Osteocyte (in vitro differentiated cells): ENCODE results near the gene CDK6. TPM values are rescaled to one million over a fixed set of nuclear protein-coding genes. Genes with fewer than 3 reads are reported as not detected.
"Not testable (repeated sequence)": the region's sequence is repeated elsewhere in the genome, so short reads cannot be mapped to it uniquely, and the experiment has no call there.

ENCODE experiments used
- DNase-seq: peaks from one replicate; pipeline ENCODE4 v3.0.0; 2021; ENCODE audit warnings: mixed read lengths; ENCODE audit not compliant: unreplicated experiment; ENCODE audit errors: extremely low spot score
- H3K27ac Mint-ChIP-seq: one replicate; pipeline ENCODE4 v1.8.0; 2021; ENCODE audit warnings: mild to moderate bottlenecking, mixed read lengths; ENCODE audit not compliant: unreplicated experiment
- H3K27me3 Mint-ChIP-seq: one replicate; pipeline ENCODE4 v1.8.0; 2021; ENCODE audit warnings: mixed read lengths; ENCODE audit not compliant: unreplicated experiment
- H3K36me3 Mint-ChIP-seq: one replicate; pipeline ENCODE4 v1.8.0; 2021; ENCODE audit warnings: mixed read lengths; ENCODE audit not compliant: unreplicated experiment
- H3K4me1 Mint-ChIP-seq: one replicate; pipeline ENCODE4 v1.8.0; 2021; ENCODE audit warnings: mixed read lengths; ENCODE audit not compliant: unreplicated experiment
- H3K4me3 Mint-ChIP-seq: one replicate; pipeline ENCODE4 v1.8.0; 2021; ENCODE audit warnings: mild to moderate bottlenecking, moderate library complexity, mixed read lengths; ENCODE audit not compliant: unreplicated experiment
- H3K9me3 Mint-ChIP-seq: one replicate; pipeline ENCODE4 v1.8.0; 2021; ENCODE audit warnings: mixed read lengths; ENCODE audit not compliant: unreplicated experiment
- CTCF ChIP-seq: fragments of 200-600 bp; sonication (generic); IDR thresholded peaks from 2 replicates; pipeline ENCODE4 v1.5.0; 2021; ENCODE audit warnings: antibody characterized with exemption, mild to moderate bottlenecking, moderate library complexity
- total RNA-seq: library from RNA; stranded (reverse); gene quantifications from 2 replicates; pipeline ENCODE4 v1.2.1, GENCODE V29; 2021

The CDK6 gene
- total RNA-seq, 1 donor from 2014 or later: 53.6 TPM

GRCh38 chr7:92606985-92607384 is 229.4 kb downstream of the CDK6 start:
- TF ChIP-seq CTCF: no peak
- Mint-ChIP-seq H3K27me3 (no peaks in the 10 kb centered on the region), H3K36me3 (peaks cover 5% of the 10 kb centered on the region), H3K27ac (peak overlapping the region; percentile 27), H3K9me3 (no peaks in the 10 kb centered on the region), H3K4me3 (no peak overlapping the region), H3K4me1 (peaks cover 29% of the 10 kb centered on the region)
- DNase-seq: no peak

GRCh38 chr7:92604517-92604916 is 231.9 kb downstream of the CDK6 start:
- H3K36me3 Mint-ChIP-seq, H3K9me3 Mint-ChIP-seq, H3K27me3 Mint-ChIP-seq, H3K4me3 Mint-ChIP-seq, H3K4me1 Mint-ChIP-seq, H3K27ac Mint-ChIP-seq, DNase-seq: not testable (repeated sequence)

GRCh38 chr7:92603089-92603445 is 233.3 kb downstream of the CDK6 start:
- Mint-ChIP-seq H3K27me3 (no peaks in the 10 kb centered on the region), H3K9me3 (no peaks in the 10 kb centered on the region), H3K4me3 (no peak overlapping the region), H3K27ac (no peak overlapping the region), H3K36me3 (peaks cover 3% of the 10 kb centered on the region), H3K4me1 (peaks cover 4% of the 10 kb centered on the region)
- no peak for DNase-seq
- no peak for TF ChIP-seq CTCF

GRCh38 chr7:92602352-92603088 is 233.9 kb downstream of the CDK6 start:
- H3K4me3 Mint-ChIP-seq: no peak overlapping the region
- H3K36me3 Mint-ChIP-seq: peaks cover 3% of the 10 kb centered on the region
- H3K4me1 Mint-ChIP-seq: peaks cover 4% of the 10 kb centered on the region
- H3K27ac Mint-ChIP-seq: no peak overlapping the region
- DNase-seq: no peak
- H3K27me3 Mint-ChIP-seq: no peaks in the 10 kb centered on the region
- TF ChIP-seq CTCF: no peak
- H3K9me3 Mint-ChIP-seq: no peaks in the 10 kb centered on the region

- H3K27ac Mint-ChIP-seq: no peak overlapping the region
- H3K36me3 Mint-ChIP-seq: no peaks in the 10 kb centered on the region
- no peak overlapping the region for H3K4me3 Mint-ChIP-seq
- H3K4me1 Mint-ChIP-seq: no peaks in the 10 kb centered on the region
- no peaks in the 10 kb centered on the region for H3K9me3 Mint-ChIP-seq
- no peak for TF ChIP-seq CTCF
- no peak for DNase-seq
- peaks cover under 1% of the 10 kb centered on the region for H3K27me3 Mint-ChIP-seq
Measured at GRCh38 chr7:92598310-92598981, 237.9 kb downstream of the CDK6 start.
